HG02943 (cell line): Measurements from ENCODE around the gene PLXNA2.

ENCODE experiments used
- ATAC-seq: cut with Tn5 transposase; IDR thresholded peaks from one replicate; pipeline ENCODE4 v1.9.1; 2021; ENCODE audit warnings: mild to moderate bottlenecking, low read depth, moderate library complexity; ENCODE audit not compliant: unreplicated experiment

PLXNA2 gene

GRCh38 chr1:208054911-208055379 is 189.2 kb downstream of the PLXNA2 start:
- no peak for ATAC-seq

GRCh38 chr1:208054485-208054884 is 189.7 kb downstream of the PLXNA2 start:
- ATAC-seq = no peak

DNA sequence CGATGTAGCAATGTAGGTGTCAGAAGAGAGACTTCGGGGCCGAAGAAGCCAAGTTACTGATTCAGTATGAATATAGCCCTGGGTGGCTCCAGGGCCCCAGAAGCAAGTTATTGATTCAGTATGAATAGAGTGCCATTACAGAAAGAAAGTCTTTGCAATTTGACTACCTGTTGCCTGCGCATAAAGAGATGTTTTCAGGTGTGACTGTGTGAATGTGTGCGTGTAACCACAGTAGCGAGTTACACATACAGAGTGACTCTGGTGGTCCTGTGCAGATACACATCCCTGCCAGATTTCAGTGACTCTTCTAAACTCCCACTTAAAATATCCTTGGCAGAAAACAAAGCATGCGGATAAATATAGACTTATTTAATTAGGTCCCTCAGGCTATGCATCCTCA is 190.5 kb downstream of the PLXNA2 start:
- ATAC-seq = no peak

DNA sequence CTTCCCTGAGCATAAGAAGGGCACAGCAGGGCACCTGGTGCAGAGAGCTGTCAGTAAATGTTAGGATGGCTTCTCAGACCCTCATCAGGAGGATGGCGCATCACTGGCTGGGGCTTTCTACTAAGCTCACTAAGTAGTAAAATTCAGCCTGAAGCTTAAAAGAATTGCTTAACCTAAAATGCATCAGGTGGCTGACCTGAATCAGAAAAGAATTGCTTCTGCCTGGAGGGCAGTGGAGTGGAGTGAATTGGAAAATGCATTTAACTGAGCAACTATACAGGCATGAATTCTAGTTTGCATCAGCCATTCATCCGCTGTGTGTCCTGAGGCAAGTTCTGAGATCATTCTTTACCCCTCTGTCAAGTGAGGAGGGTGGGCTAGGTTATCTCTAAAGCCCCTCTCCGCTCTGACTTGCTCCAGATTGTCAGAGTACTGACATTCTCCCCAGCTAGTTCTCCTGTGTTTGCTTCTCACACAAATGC is 191.2 kb downstream of the PLXNA2 start:
- ATAC-seq = no peak

- ATAC-seq = no peak
Measured at GRCh38 chr1:208052135-208052534, 192.0 kb downstream of the PLXNA2 start.

DNA sequence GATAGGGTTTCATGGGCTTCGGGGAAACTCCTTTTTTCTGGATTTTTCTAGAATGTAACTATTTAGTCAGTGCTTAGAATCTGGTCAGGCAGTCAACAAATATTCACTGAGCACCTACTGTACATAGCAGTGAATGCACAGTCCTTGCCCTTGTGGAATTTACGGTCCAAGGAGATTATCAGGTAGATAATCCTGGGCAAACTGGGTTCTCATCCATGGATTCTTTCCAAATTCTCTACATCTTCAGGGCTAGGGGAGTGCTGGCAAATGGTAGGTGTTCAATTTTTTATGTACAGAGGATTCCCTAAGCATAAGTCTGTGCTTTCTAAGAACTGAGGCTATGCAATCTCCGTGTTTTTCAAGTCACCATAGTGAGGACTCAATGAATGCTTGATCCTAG is 192.5 kb downstream of the PLXNA2 start:
- no peak for ATAC-seq

DNA sequence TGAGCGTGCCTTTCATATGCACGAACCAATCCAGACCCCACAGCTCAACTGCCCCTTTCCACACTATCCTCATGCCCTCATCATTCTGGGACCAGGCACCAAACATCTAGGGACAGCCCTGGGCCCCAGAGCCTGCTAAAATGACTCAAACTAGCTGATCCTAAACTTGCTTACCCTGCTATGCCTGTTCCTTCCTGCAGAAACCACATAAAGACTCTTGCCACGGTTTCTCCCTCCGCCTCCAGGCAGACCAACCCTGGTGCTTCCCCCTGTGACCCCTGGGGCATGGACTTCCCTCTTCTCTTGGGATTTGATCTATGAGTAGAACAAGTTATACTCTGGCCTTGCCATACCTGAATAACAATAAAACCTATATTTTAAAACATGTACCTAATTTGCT is 195.3 kb downstream of the PLXNA2 start:
- no peak for ATAC-seq

DNA sequence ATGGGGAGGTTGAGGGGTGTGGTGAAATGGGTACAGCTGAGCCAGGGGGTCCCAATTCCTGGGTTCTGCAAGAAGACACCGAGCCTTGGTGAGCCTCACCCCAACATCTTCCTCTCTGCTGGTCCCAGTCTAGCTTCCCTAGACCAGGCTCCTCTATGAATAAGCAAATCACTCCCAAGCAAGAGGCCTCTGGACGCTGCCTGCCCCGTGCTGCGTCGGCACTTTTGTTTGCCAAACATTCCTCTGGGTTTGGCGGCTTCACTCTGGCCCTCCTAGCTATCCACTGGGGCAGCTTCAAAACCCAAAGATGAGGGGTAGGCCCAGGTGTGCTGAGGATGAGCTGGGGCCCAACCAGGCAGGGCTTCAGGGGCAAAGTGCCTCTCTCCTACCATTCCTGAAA is 196.2 kb downstream of the PLXNA2 start:
- no peak for ATAC-seq

GRCh38 chr1:208047476-208047934 is 196.7 kb downstream of the PLXNA2 start:
- ATAC-seq = no peak

DNA sequence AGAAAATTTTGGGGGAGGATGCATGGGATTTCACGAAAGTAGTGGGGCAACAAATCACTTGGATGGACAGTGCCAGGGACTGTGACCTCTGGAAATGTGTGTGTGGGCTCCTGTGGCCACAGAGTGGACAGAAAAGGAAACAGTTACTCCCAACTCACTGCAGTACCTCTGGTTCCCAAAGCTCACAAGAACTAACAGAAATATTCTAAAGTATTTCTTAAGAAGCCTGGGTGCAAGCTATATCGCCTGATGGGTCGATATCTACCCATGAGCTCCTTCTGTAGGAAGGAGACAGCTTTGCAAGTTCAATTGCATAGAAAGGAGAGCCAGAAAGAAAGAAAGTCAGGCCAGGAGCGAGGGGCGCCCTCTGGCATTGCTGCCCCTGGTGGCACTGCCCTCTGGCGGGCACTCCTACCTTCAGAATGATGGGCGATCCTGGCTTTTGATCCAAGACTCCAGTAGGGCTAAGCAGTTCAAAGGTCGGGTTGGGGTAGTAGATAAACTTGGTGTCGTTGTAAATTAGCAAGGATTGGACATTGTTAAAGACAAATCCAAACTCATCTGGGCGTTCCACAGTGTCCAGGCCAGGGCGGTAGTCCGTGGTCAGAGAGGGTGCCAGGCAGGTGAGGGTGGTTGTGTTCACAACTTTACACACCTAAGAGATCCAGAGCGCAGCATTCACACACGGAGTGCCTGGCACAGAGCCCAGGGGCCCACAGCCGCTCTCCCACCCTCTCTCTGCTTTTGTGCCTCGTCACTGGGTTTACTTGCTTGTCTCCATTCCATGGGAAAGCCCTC is 198.5 kb downstream of the PLXNA2 start:
- no peak for ATAC-seq

GRCh38 chr1:208044589-208045462 is 199.4 kb downstream of the PLXNA2 start:
- no peak for ATAC-seq

GRCh38 chr1:208043691-208044181 is 200.4 kb downstream of the PLXNA2 start:
- no peak for ATAC-seq

DNA sequence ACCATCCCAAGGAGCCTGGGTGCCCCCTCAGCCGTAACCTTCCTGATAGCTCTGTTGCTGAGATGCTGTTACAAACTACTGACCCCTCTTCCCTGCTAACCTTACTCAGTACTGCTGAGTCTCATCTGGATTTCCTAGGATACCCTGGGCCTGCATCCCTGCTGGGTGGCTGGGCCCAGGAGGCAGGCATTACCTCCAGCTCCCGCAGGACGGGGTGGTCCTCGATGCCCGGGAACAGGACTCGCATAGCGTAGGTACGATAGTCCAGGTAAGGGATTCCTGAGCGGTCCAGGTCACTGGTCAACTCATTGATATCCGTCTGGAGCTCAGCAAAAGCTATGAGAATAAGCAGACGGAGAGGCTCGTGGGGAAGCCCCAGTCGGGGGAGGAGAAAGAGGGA is 201.3 kb downstream of the PLXNA2 start:
- ATAC-seq = no peak

GRCh38 chr1:208042041-208042615 is 202.1 kb downstream of the PLXNA2 start:
- no peak for ATAC-seq

DNA sequence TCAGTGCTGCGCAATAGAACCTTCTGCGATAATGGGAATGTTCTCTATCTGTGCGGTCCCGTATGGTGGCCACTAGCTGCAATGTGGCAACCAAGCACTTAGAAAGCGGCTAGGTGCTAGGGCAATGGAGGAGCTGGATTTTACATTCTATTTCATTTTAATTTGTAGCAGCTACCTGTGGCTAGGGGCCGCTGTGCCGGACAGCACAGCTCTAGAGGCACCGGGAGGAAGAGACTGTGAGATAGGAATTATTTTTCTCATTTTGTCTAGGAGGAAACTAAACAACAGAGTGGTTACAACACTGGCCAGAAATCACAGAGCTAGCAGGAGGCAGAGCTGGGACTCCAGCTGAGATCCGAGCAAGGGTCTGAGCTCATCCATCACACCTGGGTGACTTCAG is 202.7 kb downstream of the PLXNA2 start:
- ATAC-seq = no peak

- ATAC-seq = no peak
Measured at GRCh38 chr1:208040821-208041297, 203.3 kb downstream of the PLXNA2 start.

GRCh38 chr1:208039536-208040332 is 204.4 kb downstream of the PLXNA2 start:
- no peak for ATAC-seq

DNA sequence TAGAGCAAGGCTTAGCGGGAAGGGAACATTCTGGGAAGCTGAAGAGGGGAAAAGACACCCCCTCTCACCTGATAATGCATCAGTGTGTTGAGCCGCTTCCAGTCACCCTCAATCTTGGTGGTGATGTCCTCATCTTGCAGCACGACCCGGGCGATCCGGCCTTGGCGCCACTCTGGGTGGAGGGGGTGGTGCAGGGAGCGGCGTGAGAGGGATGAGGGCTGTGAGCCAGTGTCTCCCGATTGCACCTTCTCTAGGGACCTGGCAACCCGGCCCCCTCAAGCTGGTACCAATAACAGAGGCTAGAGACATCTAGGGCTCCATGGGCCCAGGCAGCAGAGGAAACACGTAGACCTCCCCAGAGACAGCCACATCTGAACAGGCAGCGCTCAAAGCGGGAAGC is 205.9 kb downstream of the PLXNA2 start:
- no peak for ATAC-seq

DNA sequence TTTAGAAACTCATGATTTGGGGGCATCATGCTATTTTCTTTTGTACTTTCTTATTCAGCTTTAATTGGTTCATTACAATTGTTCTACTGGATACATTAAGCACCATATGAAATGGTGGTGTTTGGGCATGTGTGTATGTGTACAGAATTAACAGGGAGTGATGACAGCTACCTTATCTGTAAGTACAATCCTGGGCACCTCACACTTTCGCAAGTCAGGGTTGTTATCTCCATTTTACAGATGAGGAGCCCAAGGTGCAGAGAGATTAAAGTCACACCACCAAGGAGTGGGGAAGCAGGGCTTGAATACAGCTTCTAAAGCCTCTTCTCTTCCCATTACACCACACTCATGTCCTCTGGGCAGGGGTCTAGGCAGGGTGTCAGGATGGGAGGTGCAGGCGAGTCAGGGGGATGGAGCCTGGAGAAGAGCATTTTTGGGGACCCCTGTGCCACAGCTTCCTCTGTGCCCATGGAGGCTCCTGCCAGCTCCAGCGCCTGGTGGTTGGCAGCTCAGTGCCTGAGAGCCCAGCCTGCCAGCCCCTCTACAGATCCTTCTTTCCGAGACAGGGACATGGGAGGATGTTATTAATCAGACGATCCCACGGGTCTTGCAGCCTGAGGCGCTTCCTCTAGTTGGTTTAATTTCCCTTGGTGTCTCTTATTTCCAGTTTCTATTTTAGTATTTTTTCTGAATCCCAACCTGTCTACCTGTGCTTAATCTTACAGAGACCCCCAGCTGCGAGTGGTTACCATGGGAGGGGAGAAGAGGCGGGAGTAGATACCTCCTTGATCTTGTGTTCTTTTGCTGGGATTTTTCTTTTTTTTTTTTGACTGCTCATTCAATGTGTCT is 207.0 kb downstream of the PLXNA2 start:
- ATAC-seq = no peak
